IMR-90 (cell line): ENCODE measurements around the gene KLHL29.

Experiments used
- CEBPB ChIP-seq: IDR thresholded peaks from 2 replicates; pipeline ENCODE4 v1.6.1; 2012; ENCODE audit warnings: low read depth, low read length, improper control_type of control experiment
- MAFK ChIP-seq: IDR thresholded peaks from 2 replicates; pipeline ENCODE4 v1.6.1; 2012; ENCODE audit warnings: low read depth, low read length, improper control_type of control experiment
- MAZ ChIP-seq: IDR thresholded peaks from 2 replicates; pipeline ENCODE4 v1.6.1; 2012; ENCODE audit warnings: low read depth, mild to moderate bottlenecking, low read length, improper control_type of control experiment, moderate library complexity, borderline replicate concordance
- POLR2A ChIP-seq: IDR thresholded peaks from 2 replicates; pipeline ENCODE4 v1.6.1; 2012; ENCODE audit warnings: mild to moderate bottlenecking, low read depth, low read length
- RAD21 ChIP-seq: IDR thresholded peaks from 2 replicates; pipeline ENCODE4 v1.6.1; 2012; ENCODE audit warnings: low read length, improper control_type of control experiment
- TF ChIP-seq, protein P1 (sequence below): conservative IDR thresholded peaks from 2 replicates; pipeline ENCODE4 v1.5.1; 2012; ENCODE audit warnings: mild to moderate bottlenecking, low read depth, low read length, improper control_type of control experiment
- TF ChIP-seq, protein P2 (sequence below): fragments of 150-350 bp; IDR thresholded peaks from 2 replicates; pipeline ENCODE4 v1.6.1; 2017; ENCODE audit warnings: mild to moderate bottlenecking, antibody characterized with exemption, low read length, low read depth

DNA sequence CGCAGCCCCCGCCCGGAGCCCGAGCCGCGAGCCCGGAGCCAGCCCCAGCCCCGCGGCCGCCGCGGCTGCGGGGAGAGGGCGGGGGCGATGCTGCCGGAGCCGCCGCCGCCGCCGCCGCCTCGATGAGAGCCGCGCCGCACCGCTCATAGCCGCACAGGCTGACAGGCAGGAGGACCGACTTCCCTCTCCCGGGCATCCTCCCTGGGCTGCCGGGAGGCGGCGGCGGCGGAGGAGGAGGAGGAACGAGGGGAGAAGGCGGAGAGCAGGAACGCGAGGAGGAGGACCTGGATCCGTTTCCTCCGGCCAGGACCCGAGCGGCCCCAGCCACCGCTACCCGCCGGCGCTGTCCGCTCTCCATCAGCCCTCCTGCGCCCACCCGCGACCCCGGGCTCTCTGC is 370 bp downstream of the KLHL29 start:
- TF ChIP-seq, protein P1, sequence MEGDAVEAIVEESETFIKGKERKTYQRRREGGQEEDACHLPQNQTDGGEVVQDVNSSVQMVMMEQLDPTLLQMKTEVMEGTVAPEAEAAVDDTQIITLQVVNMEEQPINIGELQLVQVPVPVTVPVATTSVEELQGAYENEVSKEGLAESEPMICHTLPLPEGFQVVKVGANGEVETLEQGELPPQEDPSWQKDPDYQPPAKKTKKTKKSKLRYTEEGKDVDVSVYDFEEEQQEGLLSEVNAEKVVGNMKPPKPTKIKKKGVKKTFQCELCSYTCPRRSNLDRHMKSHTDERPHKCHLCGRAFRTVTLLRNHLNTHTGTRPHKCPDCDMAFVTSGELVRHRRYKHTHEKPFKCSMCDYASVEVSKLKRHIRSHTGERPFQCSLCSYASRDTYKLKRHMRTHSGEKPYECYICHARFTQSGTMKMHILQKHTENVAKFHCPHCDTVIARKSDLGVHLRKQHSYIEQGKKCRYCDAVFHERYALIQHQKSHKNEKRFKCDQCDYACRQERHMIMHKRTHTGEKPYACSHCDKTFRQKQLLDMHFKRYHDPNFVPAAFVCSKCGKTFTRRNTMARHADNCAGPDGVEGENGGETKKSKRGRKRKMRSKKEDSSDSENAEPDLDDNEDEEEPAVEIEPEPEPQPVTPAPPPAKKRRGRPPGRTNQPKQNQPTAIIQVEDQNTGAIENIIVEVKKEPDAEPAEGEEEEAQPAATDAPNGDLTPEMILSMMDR = no peak
- no peak for TF ChIP-seq CEBPB
- TF ChIP-seq RAD21 = peak; percentile 14; the same call in 1 of the 2 replicates
- no peak for TF ChIP-seq POLR2A
- TF ChIP-seq, protein P2, sequence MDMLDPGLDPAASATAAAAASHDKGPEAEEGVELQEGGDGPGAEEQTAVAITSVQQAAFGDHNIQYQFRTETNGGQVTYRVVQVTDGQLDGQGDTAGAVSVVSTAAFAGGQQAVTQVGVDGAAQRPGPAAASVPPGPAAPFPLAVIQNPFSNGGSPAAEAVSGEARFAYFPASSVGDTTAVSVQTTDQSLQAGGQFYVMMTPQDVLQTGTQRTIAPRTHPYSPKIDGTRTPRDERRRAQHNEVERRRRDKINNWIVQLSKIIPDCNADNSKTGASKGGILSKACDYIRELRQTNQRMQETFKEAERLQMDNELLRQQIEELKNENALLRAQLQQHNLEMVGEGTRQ = no peak
- TF ChIP-seq MAZ = peak; percentile 54; the same call in 1 of the 2 replicates
- no peak for TF ChIP-seq MAFK
